Cortex of kidney (tissue), 1 donor: ENCODE measurements around the gene GNE.
"Not testable (repeated sequence)": the region's sequence is repeated elsewhere in the genome, so short reads cannot be mapped to it uniquely, and the experiment has no call there.

Source experiments
- DNase-seq: peaks from one replicate; lab custom pipeline; 2025; lab: John Stamatoyannopoulos, UW

The GNE gene

GRCh38 chr9:36208521-36209253 is 49.6 kb downstream of the GNE start:
- no peak for DNase-seq

GRCh38 chr9:36207546-36208012 is 50.7 kb downstream of the GNE start:
- no peak for DNase-seq

- no peak for DNase-seq
These were observed 51.2 kb downstream of the GNE start for GRCh38 chr9:36207016-36207415.

GRCh38 chr9:36204906-36205547 is 53.2 kb downstream of the GNE start:
- no peak for DNase-seq

- no peak for DNase-seq
These were observed 63.8 kb downstream of the GNE start for GRCh38 chr9:36194326-36195000.

- no peak for DNase-seq
These were observed 65.2 kb downstream of the GNE start for GRCh38 chr9:36193023-36193422.

- DNase-seq = no peak
These were observed 66.1 kb downstream of the GNE start for GRCh38 chr9:36192196-36192595.

- DNase-seq = no peak
These were observed 66.6 kb downstream of the GNE start for GRCh38 chr9:36191686-36192085.

GRCh38 chr9:36191290-36191645 is 67.0 kb downstream of the GNE start:
- no peak for DNase-seq

- peak; percentile 63 for DNase-seq
These were observed 67.6 kb downstream of the GNE start, which contains the start of gene CLTA for GRCh38 chr9:36190388-36191289. Gene CLTA, plus strand, starts transcription at chr9:36190921. Its CDS starts 136 bp downstream, at chr9:36191057.

- DNase-seq = no peak
These were observed 68.3 kb downstream of the GNE start for GRCh38 chr9:36189976-36190375.

- DNase-seq = no peak
These were observed 70.0 kb downstream of the GNE start for GRCh38 chr9:36188212-36188611.

- no peak for DNase-seq
These were observed 70.8 kb downstream of the GNE start for GRCh38 chr9:36187414-36187813.

GRCh38 chr9:36180243-36180642 is 78.0 kb downstream of the GNE start:
- DNase-seq = not testable (repeated sequence)

- DNase-seq = no peak
These were observed 80.7 kb downstream of the GNE start for GRCh38 chr9:36177571-36177970.

GRCh38 chr9:36176496-36176895 is 81.8 kb downstream of the GNE start:
- not testable (repeated sequence) for DNase-seq

GRCh38 chr9:36175209-36175608 is 83.0 kb downstream of the GNE start:
- DNase-seq = not testable (repeated sequence)

GRCh38 chr9:36174731-36175130 is 83.5 kb downstream of the GNE start:
- DNase-seq = no peak

GRCh38 chr9:36174271-36174670 is 84.0 kb downstream of the GNE start:
- DNase-seq = no peak

GRCh38 chr9:36173861-36174260 is 84.4 kb downstream of the GNE start:
- no peak for DNase-seq

GRCh38 chr9:36170531-36170930 is 87.7 kb downstream of the GNE start:
- no peak for DNase-seq

- no peak for DNase-seq
These were observed 88.5 kb downstream of the GNE start for GRCh38 chr9:36169708-36170107.
